BE2C (cell line): ENCODE data around the gene MBD6.

Experiments
- DNase-seq: peaks from one replicate; pipeline ENCODE4 v3.0.0-alpha.2; 2020
- H3K27me3 ChIP-seq: fragments of 250-450 bp; sonication (Bioruptor Pico); 2 replicates; pipeline ENCODE4 v1.5.1; 2020; ENCODE audit warnings: mild to moderate bottlenecking
- H3K36me3 ChIP-seq: fragments of 250-450 bp; sonication (Bioruptor Pico); 2 replicates; pipeline ENCODE4 v1.5.1; 2020; ENCODE audit warnings: mild to moderate bottlenecking
- H3K4me1 ChIP-seq: fragments of 250-450 bp; sonication (Bioruptor Pico); 2 replicates; pipeline ENCODE4 v1.5.1; 2020
- H3K4me3 ChIP-seq: 2 replicates; pipeline ENCODE4 v1.5.1; 2011; ENCODE audit warnings: low read depth, low read length
- H3K9me3 ChIP-seq: fragments of 250-450 bp; sonication (Bioruptor Pico); 2 replicates; pipeline ENCODE4 v1.5.1; 2020
- TF ChIP-seq, protein P1 (sequence below): IDR thresholded peaks from 2 replicates; pipeline ENCODE4 v1.5.1; 2012; ENCODE audit warnings: mild to moderate bottlenecking, low read depth, low read length

The MBD6 gene

GRCh38 chr12:57548013-57548315, 25.3 kb downstream of the MBD6 start:
- no peak overlapping the region for H3K4me3 ChIP-seq
- no peaks in the 10 kb centered on the region for H3K9me3 ChIP-seq
- no peaks in the 10 kb centered on the region; the same call in 1 of the 2 replicates for H3K36me3 ChIP-seq
- H3K4me1 ChIP-seq, result peaks cover 6% of the 10 kb centered on the region
- no peak for DNase-seq
- no peaks in the 10 kb centered on the region for H3K27me3 ChIP-seq
- TF ChIP-seq, protein P1, sequence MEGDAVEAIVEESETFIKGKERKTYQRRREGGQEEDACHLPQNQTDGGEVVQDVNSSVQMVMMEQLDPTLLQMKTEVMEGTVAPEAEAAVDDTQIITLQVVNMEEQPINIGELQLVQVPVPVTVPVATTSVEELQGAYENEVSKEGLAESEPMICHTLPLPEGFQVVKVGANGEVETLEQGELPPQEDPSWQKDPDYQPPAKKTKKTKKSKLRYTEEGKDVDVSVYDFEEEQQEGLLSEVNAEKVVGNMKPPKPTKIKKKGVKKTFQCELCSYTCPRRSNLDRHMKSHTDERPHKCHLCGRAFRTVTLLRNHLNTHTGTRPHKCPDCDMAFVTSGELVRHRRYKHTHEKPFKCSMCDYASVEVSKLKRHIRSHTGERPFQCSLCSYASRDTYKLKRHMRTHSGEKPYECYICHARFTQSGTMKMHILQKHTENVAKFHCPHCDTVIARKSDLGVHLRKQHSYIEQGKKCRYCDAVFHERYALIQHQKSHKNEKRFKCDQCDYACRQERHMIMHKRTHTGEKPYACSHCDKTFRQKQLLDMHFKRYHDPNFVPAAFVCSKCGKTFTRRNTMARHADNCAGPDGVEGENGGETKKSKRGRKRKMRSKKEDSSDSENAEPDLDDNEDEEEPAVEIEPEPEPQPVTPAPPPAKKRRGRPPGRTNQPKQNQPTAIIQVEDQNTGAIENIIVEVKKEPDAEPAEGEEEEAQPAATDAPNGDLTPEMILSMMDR, result no peak

GRCh38 chr12:57548488-57548887, 25.9 kb downstream of the MBD6 start:
- Histone ChIP-seq H3K9me3 (no peaks in the 10 kb centered on the region), H3K4me1 (peaks cover 12% of the 10 kb centered on the region), H3K27me3 (no peaks in the 10 kb centered on the region), H3K36me3 (no peaks in the 10 kb centered on the region; the same call in 1 of the 2 replicates), H3K4me3 (no peak overlapping the region)
- TF ChIP-seq, protein P1, result no peak
- no peak for DNase-seq

DNA sequence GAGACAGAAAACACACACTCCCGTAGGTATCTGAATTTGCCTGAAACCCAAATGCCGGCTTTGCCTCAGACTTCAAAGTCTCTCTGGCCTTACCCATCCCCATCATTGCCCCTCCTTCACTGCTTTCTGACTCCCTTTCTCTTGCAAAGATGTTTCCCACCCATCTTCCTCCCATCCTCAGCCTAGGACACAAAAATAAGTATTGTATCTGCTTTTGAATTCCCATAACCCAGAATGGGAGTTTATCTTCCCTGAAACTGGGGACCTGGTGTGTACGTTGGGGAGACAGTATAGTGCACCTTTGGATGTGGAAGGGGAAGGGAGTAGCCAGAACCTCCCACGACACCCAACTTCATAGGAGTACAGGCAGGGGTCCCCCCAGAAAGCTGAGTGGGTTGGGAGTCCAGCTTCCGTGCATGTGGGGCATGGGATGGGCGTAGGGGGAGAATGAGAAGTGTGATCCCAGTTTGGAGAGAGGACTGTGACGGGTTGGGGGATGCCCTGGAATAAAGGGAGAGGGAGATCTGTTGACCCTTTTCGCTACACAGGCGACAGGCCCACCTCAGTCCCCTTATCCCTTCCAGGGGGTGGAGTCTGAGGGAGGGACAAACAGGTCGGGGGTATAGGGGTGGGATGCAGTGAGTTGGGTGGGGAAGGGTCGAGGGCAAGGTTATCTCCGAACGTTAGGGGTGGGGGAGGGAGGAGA, 26.7 kb downstream of the MBD6 start:
- H3K36me3 ChIP-seq, result no peaks in the 10 kb centered on the region; the same call in 1 of the 2 replicates
- TF ChIP-seq, protein P1, result no peak
- H3K27me3 ChIP-seq, result no peaks in the 10 kb centered on the region
- H3K4me1 ChIP-seq, result peaks cover 19% of the 10 kb centered on the region
- peak overlapping the region; percentile 89 for H3K4me3 ChIP-seq
- H3K9me3 ChIP-seq, result no peaks in the 10 kb centered on the region
- DNase-seq, result no peak

DNA sequence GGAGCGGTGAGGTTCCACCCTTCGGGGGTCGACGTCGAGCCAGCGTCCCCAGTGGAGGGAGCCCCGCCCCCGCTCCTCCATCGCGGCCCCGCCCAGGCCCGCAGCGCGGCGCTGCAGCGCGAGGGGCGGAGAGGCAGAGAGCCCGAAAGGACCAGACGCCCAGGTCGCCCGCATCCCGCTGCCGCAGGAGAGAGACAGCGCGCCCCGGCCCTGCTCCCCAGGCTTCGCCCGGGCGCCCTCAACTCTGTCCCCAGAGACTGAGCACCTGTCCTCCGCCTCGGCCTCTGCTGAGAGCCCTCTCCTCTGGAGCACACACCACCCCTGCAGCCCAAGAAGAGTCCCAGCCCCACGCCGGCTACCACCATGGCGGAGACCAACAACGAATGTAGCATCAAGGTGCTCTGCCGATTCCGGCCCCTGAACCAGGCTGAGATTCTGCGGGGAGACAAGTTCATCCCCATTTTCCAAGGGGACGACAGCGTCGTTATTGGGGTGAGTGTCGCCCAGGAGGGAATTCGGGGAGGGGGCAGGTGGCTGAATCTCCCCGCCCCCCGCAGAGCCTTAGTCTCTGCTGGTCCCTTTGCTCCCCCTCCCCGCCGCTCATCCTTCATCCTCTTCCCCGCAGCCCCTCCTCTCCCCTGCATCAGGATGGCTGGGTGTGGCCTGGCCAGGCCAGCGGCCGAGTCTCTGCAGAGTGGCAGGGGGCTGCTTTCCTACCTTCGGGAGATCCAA, 27.5 kb downstream of the MBD6 start, which contains the start of gene KIF5A:
TSS of gene KIF5A (plus strand) at position 136 of the 732 bp plus-strand sequence. CDS start at position 364, 228 bp downstream.
- Histone ChIP-seq H3K4me3 (peak within 1 kb of the TSS; percentile 89), H3K9me3 (no peaks in the 10 kb centered on the region), H3K4me1 (peaks cover 19% of the 10 kb centered on the region), H3K27me3 (no peaks in the 10 kb centered on the region), H3K36me3 (no peaks in the 10 kb centered on the region; the same call in 1 of the 2 replicates)
- TF ChIP-seq, protein P1, result 0 out of 2 replicates have a peak, but pooled peaks have one; percentile 18
- peak; percentile 83 for DNase-seq

DNA sequence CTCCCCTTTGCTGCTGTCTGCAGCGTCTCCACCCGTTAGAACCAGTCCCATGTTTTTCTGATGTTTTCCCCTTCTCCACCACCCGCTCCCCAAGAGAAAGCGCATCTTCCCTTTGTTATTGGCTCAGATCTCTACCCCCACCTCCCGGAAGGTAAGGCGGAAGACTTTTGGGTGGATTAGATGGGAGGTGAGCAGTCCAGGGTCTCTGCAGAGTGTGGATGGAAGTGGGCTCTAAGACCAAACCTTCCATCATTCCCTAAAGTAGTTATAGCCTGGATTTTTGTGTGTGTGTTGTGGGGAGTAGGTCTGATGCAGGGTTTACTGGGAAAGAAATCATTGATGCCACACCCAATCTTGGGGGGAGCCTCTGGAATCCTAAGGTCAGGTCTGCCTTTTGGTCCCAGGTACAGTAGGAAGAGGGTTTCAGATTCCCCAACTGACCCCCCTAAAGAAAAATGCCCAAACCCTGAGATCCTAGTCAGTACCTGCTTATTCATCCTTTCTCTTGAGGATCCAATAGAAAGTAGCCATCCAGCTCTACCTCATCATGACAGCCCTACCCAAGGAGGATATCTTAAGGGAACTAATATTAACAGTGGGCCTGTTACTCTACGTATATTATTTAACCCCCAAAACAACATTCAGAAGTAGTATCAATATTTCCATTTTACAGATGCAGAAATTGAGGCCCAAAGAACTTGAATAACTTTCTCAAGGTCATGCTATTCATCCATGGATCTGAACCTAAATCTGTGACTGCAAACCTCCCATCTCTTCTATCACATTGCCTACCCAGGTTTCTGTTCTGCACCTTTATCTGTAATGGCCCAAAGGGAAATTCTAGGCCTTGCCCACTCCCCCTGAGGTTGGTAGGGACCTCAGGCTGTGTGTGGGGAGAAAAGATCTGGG, 28.3 kb downstream of the MBD6 start:
- H3K4me1 ChIP-seq, result peaks cover 19% of the 10 kb centered on the region
- DNase-seq, result no peak

More for the DNA sequence above, 28.3 kb downstream of the MBD6 start:
- Histone ChIP-seq H3K9me3 (no peaks in the 10 kb centered on the region), H3K36me3 (no peaks in the 10 kb centered on the region), H3K4me3 (peak overlapping the region; percentile 89), H3K27me3 (no peaks in the 10 kb centered on the region)
- TF ChIP-seq, protein P1, result no peak
